Fibroblast of skin of left biceps (primary cell): ENCODE data around the gene SPACA4.

Experiments used
- DNase-seq, 2 experiments: peaks; one replicate each; pipeline ENCODE4 v3.0.0-alpha.2; 2013; ENCODE audit warnings: low read depth in 2 of 2

SPACA4 gene

DNA sequence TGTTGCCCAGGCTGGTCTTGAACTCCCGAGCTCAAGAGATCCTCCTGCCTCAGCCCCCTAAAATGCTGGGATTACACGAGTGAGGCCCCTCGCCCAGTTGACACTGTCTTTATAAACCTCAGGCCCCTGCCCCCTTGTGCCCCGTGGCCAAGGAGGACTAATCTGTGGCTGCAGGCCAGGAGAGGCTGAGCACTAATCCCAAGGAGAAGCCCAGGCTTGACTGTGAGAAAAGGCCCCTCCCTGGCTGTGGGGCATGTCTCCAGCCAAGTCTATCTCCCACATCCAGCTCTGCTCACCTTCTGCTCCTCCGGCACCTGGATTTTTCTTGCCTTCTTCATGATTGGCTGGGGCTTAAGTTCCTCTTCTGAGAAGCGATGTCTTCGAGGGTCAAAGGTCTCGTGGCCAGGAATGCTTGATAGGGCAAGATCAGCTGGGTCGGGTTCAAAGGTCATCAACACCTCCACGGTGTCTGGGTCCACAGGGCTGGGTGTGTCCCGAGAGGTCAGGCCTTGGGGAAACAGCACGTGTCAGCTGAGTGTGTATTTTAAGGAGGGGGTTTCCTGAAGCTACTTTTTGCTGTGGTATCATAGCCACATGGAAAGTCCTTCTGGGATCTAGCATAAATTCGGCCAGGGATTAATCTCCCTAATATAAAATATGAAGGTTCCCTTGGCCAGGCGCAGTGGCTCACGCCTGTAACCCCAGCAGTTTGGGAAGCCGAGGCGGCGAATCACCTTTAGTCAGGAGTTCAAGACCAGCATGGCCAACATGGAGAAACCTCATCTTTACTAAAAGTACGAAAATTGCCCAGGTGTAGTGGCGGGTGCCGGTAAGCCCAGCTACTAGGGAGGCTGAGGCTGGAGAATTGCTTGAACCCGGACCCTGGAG is 26.9 kb downstream of the SPACA4 start:
- DNase-seq: no peak

- DNase-seq: no peak
Measured at GRCh38 chr19:48634036-48634342, 27.4 kb downstream of the SPACA4 start.

- peak; percentile 86 to 87 for DNase-seq
Measured at GRCh38 chr19:48634424-48635262, 28.1 kb downstream of the SPACA4 start.

GRCh38 chr19:48635263-48635965 is 28.9 kb downstream of the SPACA4 start:
- DNase-seq: no peak

DNA sequence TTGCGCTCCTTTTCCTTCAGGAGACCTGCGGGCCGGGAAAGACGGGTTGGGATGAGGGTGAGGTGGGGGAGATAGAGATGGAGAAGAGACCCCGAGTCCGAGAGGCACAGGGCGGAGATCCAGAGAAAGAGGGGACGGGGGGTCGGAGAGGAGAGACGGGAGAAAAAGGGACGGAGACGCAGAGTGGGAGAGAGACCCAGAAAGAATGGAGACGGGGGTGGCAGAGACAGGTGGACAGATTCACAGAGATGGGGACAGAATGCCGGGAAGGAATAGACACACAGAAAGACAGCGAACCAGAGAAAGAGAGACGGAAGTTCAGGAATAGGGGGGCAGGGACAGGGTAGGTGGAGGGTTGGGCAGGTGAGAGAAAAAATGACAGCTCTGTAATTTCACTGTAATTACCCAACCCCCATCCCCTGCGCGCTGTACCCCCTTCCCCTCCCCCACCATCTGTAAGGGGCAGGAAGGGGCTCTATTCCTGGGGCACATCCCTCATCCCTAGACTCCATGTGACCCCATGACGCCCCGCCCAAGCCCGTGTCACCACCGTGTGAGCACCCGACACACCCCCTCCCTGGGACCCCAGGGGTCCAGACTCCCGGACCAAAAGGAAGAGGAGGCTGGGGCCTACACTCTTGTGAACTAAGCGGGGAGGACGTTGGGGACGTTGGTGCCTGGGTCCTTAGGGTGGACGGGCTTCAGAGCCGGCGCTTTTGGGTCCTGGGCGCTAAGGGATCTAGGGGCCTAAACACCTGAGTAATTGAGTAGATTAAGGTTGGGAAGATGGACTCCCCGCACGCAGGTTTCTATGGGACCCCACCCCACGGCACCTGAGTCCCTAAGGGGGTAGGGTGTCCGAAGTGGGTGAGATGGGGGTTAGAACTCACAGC is 29.7 kb downstream of the SPACA4 start:
- no peak for DNase-seq

GRCh38 chr19:48636859-48637448 is 30.4 kb downstream of the SPACA4 start, which contains the start of gene DBP:
Gene DBP (minus strand): TSS chr19:48637379. CDS start chr19:48636994, 385 bp downstream.
- DNase-seq: no peak

DNA sequence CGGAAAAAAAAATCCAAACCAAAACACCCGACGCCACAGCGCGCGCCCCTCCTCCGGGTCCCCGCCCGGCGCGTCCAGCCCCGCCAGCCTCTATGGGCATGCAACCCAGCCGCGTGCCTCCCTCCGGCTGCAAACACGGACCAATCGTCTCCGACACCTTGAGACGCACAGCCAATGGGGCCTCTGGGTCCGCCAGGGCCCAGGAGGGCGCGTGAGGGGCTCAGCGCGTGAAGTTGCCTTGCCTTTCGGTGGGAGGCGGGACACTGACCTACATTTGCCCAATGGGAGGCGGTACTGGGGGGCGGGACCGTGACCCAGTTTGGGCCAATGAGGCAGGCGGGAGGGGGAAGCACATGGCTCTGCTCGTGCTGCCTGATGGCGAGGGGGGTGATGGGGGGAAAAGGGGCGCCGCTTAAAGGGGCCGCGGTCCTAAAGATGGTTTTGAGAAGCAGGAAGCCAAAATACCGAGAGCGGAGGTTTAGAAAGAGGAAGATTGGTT is 31.0 kb downstream of the SPACA4 start:
- peak; percentile 99 for DNase-seq

GRCh38 chr19:48637948-48638830 is 31.6 kb downstream of the SPACA4 start:
- DNase-seq: peak; percentile 90 to 91

- no peak for DNase-seq
Measured at GRCh38 chr19:48638831-48639381, 32.4 kb downstream of the SPACA4 start.

DNA sequence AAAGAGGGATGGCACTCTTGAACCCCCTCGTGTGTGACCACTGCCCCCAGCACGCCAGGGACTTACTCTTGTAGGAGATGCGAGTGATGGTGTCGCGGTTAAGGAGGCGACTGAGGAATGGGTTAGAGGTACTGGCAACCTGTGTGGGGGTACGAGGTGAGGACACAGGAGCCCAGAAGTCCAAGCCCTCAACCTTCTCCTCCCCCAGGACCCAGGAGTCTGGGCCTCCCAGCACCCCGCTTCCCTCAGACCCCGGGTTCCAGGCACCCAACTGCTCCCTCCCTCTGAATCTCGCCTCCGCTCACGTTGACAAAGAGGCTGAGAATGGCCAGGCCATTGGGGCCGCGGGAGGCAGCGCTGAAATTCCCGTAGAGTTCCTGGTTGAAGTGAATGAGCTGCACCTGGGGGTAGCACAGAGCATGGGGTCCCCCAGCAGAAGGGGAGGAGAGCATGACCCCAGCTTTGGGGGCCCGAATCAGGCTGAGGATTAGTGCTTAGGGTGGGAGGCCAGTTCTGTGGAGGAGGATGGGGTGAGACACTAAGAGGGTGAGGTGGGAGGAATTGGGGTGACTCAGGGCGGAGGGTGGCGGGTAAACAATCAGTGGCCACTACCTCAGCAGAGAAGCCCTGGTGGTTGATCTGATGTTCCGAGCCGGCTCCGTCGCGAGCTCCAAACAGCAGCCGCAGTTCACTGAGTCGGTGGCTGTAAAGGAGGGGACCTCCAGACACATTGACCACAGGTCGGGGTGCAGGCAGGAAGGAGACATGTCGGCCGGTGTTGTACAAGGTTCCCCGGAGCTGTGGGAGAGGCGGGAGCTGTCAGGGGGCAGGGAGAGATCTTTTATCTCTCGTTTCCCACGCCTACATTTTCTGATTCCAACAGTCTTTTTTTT is 33.2 kb downstream of the SPACA4 start:
- no peak for DNase-seq

DNA sequence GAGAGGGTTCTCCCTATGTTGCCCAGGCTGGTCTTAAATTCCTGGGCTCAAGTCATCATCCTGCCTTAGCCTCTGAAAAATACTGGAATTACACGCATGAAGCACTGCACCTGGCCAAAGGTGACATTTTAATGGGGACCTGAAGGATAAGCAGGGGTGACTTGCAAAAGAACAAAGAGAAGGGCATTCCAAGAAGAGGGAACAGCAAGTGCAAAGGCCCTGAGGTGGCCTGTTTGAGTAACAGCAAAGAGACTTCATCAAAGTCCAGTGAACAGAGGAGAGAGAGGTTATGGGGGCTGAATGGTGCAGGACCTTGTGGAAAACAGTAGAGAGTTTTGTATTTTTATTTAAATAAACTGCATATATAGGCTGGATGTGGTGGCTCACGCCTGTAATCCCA is 35.3 kb downstream of the SPACA4 start:
- DNase-seq: no peak

DNA sequence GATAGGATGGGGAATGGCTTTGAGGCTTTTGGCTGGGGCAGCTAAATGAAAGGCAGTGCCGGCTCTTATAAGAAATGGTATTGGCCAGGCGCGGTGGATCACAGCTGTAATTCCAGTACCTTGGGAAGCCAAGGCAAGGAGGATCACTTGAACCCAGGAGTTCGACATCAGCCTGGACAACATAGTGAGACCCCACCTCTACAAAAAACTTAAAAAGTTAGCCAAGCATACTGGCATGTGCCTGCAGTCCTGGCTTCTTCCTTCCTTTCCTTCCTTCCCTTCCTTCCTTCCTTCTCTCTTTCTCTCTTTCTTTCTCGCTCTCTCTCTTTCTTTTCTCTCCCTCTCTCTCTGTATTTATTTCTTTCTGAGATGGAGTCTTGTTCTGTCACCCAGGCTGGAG is 36.3 kb downstream of the SPACA4 start:
- DNase-seq: no peak

- no peak for DNase-seq
Measured at GRCh38 chr19:48644355-48644754, 37.8 kb downstream of the SPACA4 start.

- no peak for DNase-seq
Measured at GRCh38 chr19:48644839-48645619, 38.5 kb downstream of the SPACA4 start.

DNA sequence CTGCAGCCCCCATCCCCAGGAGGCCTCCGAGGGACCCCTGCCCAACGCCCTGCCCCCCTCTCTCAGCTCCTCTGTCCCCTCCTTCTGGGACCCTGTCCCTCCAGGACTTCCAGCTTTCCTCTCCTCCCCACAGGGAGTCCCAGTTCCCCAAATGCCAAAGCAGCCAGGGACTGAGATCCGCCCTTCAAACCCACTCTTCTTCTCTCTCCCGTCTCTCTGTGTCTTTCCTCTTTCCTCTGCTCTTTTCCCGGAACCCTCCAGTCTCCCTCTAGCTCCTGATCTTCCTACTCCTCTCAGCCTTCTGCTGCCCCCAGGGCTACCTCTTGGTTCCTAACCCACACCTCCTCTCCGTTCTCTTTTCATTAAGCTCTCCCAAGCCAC is 39.1 kb downstream of the SPACA4 start:
- no peak for DNase-seq

- peak; percentile 35 to 48 for DNase-seq
Measured at GRCh38 chr19:48646001-48646721, 39.6 kb downstream of the SPACA4 start, which contains the start of gene CA11. Gene CA11 (minus strand): TSS chr19:48646187. CDS start chr19:48645632, 555 bp downstream.
